HS-5 (cell line): ENCODE data around the gene RUNX3.
"Not testable (repeated sequence)": the region's sequence is repeated elsewhere in the genome, so short reads cannot be mapped to it uniquely, and the experiment has no call there.

Experiments used
- DNase-seq: peaks from one replicate; pipeline ENCODE4 v3.0.0-alpha.2; 2012; ENCODE audit warnings: low read depth

RUNX3 gene

DNA sequence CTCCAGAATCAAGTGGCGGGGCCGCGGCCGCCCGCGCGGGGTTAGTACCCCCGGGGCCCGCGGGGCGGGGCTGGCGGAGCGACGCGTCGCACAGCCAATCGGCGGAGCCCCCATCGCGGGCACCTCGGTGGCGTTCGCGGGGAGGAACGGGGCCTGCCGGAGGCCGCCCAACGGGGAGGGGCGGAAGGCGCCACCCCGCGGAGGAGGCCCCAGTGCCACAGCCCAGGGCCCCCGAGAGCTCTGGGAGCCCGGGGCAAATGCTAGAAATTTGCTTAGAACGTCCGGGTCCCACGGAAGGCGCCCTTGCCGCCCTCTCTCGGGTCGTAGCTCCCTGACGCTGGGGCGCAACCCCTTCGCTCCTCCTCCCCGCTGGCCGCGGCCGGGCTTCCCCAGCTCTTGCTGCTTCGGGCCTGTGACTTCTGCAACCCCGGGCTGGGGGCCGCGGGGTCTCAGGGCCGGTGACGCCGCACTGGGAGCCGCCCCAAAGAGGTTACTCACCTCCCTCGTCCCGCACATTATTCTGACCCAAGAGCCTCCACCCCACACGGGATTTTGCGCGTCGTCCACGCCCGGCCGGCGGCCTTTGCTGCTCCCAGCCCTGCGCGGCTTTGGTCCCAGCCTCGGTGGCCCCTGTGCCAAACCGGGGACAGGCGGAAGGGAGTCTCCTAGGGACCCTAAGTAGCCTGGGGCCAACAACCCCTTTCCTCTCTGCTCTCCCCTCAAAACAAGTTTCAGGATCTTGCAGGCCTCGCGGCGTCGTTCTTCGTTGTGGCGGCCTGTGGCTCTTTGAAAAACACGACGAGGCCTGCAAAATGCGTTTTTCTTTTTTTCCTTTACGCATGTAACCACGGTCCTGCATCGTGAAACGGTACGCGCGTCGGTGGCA lies at the start of gene RUNX3:
Gene RUNX3, minus strand, starts transcription at position 17 of the 886 bp plus-strand sequence. CDS start 408 bp downstream, outside the sequence.
- peak; percentile 22 for DNase-seq

DNA sequence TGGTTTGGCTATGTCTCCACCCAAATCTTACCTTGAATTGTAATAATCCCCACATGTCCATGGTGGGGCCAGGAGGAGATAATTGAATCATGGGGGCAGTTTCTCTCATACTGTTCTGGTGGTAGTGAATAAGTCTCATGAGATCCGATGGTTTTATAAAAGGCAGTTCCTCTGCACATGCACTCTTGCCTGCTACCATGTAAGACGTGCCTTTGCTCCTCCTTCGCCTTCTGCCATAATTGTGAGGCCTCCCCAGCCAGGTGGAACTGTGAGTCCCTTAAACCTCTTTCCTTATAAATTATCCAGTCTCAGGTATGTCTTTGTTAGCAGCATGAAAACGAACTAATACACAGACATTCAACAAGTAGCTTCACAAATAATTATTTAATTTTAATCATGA lies 49.2 kb upstream of the RUNX3 start:
- DNase-seq: not testable (repeated sequence)

DNA sequence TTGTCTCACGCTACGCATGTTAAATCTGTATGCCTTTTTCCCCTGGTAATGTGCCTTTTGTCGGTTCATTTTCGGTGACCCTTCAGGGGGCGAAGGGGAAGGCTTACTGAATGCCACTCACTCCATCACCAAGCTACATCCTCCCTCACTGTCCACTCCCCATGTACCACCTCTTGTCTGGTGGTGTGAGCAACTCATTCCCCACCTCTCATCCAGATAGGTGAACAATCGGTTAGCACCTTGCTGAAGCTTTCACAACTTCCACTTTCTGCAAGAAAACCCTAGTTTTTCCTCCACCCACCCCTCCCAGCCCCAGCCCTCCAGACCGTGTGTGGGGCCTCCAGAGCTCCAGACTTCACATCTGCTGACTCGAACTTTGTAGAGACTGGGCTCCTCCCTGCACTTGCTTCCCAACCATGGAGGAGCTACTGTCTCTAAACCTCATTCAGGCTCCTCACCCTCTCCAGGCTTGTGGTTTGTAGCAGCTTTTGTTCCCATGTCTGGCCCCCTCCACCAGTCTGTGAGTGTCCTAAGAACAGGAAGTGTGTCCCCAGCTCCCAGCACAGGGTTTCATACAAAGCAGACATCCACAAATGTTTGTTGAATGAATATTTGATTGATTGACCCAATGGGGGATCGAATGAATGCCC lies 48.4 kb upstream of the RUNX3 start:
- DNase-seq: no peak

DNA sequence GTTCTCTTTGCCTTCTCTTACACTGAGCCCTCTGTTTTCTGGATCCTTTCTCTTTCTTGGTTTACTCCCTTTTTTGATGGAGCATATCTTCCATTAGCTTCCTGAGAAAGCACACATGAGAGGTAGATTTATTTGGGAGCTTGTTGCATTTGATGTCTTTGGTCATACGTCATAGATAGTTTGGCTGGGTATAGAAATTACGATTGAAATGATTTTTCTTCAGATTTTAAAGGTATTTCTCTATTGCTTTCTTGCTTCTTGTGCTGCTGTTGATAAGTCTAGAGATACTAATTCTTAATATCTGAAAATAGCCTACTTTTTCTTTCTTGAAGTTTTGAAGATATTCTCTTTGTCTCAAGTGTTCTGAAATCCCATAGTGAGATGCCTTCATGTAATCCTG lies 45.3 kb upstream of the RUNX3 start:
- no peak for DNase-seq

DNA sequence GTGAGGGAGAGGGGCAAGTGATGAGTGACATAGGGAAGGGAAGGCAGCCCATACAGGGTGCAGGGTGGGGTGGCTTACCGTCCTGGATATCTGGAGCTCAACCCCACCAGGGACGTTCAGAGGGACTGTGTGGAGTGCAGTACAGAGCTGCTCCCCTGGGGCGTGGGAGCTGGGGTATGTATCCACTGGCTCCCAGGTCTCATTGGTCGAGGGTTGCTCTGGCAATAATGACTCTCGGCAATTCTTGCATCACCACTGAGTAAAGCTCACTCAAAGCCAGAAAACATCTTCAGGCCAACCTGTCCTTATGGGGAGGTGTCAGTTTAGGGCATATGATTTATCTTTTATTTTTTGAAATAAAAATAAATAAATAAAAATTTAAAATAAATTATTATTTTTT lies 43.2 kb upstream of the RUNX3 start:
- DNase-seq: no peak

DNA sequence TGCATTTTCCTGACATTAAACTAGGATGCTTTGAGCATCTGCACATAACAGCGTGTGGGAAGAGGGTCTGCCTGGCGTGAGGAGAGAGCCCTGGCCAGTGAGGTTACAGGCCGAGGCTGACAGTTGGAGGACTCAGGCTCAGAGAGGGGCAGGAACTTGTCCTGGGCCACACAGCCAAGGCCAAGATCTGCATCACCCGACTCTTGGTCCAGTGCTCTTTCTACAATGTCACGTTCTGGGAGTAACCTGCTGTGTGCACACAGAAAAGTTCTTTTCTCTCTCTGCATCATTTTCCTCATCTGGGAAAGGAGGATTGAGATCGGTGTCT lies 42.8 kb upstream of the RUNX3 start:
- DNase-seq: no peak

DNA sequence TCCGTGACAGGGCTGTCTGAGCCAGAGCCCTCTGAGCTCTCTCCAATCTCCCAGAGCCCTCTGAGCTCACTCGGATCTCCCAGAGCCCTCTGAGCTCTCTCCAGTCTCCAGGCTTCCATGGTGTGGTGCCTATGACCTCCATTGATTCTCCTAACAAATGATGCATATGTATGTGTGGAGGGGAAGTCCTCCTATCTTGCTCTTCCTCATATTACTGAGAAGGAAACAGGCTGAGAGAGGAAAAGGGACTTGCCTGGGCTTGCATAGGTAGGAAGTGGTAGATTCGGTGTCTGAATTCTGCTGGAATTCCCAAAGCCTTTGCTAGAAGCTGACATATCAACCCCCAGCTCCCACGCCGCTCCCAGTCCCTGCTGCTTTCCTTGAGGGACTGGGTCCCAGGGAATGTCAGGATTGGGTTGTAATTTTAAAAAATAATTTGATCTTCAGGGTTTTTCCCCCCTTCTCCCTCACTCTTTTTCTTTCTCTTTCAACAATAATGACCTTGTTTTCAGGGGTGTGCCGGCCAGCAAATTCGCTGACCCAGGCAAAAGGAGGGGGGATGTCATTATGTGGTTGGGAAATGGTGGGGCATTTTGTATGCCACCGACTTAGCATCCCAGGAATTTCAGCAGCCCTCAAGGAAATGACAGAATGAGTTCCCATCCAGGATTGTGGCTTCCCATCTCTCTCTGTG lies 42.3 kb upstream of the RUNX3 start:
- DNase-seq: no peak

DNA sequence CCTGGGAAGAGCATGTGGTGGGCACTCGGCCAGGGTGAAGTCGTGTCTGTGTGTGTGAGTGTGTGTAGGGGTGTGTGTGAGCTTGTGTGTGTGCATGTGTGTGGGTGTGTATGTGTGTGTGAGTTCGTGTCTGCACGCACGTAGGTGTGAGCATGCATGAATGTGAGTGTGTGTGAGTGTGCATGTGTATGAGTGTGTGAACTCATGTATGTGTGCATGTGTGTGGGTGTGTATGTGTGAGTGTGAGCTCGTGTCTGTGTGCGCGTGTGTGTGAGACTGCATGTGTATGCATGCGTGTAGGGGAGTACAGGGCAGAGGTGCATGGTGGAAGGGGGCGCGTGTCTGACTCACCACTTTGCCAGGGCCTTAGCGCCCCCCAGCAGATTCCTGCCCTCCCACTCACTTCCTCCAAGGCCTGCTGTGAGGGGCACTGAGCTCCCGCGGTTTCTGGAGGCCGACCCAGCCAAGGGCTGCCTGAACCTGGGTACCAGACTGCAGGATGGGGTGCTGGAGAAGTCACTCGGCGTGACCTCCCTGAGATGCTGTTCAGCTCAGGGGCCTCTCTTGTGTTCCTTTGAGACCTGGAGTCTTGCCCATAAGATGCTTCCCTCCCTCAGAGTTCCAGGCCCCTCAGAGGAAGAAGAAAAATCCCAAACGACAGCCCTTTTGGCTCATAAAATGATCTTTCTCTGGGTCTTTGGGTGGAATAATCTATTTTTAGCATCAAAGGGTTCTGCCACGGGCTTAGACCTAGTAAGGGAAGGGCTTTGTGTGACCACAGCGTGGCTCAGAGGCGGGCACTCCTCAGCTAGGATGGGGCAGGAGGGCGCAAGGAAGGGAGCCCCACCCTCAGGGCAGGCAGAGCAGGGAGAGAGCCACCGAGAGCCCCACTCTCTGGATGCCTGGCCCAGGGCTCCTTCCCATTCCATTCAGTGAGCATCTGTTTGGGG lies 41.1 kb upstream of the RUNX3 start:
- no peak for DNase-seq

DNA sequence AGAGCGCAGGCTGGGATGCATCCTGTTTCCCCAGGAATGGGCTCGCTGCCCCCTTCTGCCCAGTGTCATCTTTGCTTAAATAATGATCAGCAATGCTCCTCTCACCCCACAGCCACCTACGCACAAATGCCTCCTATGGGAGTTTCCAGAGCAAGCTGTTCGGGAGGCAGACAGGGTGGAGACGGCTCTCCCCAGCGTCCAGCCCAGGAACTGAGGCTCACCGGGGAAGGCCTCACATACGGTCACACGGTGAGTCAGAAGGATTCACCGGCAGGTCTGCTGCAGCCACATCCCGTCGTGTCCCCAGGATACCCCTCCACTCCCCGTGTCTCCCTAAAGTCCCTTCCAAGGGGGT lies 40.3 kb upstream of the RUNX3 start:
- DNase-seq: no peak

DNA sequence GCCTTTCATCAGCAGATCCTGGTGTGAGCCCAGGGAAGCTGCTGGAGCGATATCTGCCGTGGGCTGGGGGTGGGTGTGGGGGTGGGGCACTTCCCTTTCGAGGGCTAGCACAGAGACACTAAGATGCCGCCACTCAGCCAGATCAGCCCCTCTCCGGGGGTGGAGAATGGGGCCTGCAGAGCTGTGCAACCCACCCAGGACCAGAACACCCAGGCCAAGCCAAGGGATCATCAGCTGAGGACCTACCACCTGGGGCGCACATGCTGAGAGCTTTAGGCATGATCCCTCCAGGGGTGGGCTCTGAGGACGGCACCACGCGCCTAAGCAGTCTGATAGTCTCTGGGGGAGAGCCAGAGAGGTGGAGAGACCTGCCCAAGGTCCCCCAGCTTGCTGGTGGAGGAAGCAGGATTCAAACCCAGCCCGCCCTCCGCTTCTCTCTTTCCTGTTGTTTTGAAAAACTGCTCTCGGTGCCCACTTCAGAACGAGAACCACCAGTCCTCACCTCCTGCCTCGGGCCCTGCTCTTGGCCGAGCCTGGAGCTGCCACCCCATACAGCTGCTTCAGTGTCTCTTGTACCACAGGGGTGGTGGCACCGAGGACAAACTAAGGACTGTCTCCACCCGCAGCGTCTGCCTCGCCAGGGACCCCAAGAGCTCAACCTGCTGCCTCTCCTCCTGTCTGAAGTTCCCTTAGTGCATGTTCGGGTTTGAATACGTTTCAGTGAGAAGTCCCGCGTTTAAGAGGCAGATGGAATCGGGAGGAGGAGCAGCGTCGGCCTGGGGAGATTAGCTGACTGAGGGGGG lies 39.7 kb upstream of the RUNX3 start:
- no peak for DNase-seq

DNA sequence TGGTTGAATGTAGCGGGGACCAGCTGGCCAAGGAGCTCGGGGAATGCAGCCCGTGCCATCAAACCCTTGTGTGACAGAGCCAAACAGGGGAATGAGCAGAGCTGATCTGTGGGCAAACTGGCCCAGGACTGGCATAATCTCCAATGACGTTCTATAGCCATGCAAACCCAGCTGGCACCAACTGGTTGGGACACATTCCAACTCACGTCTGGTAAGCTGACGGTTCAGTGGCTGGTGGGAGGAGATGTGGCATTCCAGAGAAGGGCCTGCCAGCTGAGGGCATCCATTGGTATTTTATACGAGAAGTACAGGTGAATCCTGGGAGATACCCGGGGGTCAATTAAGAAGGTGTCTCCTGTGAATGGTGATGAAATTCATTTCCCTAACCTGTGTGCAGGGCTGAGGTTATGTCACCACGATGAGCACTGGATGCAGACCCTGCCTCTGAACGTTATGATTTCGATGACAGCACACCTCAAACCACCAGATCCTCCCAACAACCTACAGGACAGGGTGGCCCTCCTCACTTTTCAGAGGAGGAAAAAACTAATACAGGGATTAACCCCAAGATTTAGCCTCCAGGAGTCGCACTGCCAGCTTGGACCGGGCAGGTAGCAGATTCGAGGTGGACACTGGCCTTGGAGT lies 39.0 kb upstream of the RUNX3 start:
- no peak for DNase-seq

DNA sequence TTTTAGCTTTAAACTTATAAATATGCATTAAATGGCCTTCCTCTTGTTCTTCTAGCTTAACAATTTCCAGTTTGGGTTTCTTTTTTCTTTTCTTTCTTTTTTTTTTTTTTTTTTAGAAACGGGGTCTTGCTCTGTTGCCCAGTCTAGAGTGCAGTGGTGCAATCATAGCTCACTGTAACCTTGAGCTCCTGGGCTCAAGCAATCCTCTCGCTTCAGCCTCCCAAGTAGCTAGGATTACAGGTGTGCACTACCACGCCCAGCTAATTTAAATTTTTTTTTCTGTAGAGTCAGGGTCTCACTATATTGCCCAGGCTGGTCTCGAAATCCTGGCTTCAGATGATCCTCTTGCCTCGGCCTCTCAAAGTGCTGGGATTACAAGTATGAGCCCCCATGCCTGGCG lies 37.9 kb upstream of the RUNX3 start:
- DNase-seq: no peak

DNA sequence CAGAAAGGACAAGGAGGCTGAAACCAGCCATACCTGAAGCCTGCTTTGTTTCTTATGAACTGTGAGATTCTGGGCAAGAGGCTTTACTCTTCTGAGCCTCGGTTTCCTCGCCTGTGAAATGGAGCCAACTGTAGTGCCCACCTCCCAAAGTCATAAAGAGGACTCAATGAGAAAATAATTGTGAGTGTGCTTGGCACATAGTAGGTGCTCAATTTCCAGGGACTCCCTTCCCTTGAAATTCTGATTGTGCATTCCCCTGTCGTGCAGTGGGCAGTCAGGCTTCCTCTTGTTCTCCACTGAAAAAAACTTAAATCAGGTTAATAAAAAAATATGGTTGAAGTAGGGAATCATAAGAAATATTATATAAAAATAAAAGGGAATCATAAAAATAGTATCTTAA lies 37.5 kb upstream of the RUNX3 start:
- no peak for DNase-seq

DNA sequence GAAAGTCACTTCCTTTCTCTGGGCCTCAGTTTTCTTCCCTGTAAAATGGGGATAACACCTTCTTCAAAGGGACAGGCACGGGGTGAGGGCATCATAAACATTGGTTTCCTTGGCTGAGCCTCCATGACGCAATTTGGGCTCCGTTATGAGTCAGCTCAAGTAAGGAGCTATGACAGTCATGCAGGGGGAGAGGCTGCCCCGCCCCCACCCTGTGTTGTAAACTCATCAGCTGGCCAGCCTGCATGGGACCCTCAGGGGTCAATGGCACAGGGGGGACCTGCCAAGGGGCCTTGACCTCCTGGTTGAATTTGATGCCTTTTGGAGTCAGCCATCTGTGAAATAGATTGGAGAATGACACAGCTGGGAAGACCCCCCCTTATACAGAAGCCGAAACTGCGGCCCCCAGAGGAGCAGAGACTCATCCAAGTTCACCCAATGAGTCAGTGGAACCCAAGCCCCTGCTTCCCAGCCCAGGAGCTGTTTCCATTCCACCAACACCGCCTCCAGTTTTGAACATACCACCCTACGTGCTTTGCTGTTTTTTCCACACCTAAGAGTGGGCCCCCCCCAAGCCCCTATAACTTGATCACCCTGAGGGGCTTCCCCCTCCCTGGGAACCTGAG lies 36.8 kb upstream of the RUNX3 start:
- peak; percentile 51 for DNase-seq

DNA sequence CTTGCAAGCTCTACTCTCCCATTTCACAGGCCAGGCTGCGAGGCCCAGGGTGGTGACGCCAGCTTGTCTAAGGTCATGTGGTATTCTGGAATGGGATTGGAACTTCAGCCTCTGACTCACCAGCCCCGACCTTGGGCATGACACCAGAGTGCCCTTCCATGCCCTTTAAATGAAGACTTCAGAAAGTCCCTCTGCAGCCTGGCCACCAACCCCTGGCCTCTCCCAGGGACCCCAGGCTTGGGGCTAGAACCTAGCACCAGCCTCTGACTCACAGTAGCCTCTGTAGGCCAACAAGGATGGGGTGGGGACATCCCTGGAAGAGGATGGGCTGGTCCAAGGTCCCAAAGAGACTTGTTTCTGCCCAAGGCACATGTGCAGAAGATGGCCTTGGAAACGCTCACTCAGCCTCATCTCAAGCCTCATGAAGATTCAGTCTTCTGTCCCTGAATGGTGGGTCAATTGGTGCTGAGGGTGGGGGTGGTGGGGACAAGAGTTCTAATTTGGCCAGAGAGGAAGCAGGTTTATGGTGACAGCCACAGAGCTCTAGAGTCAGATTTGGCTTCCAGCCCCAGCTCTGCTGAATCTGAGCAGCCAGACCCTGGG lies 36.1 kb upstream of the RUNX3 start:
- DNase-seq: no peak

DNA sequence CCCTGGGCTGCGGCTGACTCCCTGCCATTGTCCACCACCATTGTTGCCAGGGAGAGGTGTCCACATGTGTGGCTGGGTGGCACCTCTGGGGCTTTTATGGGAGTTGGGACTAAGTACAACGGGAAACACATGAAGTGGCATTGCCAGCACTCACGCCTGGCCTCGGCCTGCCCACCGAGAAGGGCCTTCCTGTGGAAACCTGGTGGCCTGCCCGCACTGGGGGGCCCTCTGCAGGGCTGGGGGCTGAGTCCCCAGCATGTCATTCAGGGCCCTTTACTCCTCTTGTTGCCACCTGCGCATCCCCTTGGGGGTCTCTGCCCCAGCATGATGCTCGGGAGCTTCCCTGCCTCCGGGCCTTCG lies 35.5 kb upstream of the RUNX3 start:
- no peak for DNase-seq

DNA sequence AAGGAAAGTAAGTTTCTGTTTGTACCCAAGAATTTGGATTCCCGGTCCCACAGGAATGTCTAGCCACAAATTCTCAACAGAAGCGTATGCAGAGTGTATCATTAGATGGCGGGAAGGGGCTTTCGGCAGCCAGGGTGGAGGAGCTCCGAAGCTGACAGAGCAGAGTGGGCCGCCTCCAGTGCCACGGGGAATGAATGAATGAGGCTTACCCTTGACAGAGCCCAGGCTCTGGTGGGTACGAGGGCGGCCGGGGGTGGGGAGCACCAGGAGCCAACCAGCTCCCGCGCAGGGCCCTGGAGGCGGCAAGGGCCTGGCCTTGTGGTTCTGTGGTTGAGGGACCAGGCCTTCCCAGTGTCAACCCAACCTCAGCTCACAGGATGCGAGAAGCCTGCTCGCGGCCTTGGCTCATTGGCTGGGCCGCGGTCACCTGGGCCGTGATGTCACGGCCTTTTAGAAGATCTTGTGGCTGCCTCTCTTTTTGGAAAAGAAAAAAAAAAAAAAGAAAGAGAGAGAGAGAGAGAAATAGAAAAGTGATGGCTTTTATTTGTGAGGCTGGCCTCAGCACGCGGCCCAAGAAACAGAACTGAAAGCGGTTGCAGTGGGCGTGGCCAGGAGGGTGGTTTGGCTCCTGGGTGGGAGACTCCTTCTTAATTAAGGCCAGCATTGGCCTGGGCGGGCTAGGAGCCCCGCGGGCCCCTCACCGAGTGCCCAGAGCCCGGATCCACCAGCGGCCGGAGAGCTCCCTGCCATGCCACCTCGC lies 34.9 kb upstream of the RUNX3 start:
- DNase-seq: no peak

DNA sequence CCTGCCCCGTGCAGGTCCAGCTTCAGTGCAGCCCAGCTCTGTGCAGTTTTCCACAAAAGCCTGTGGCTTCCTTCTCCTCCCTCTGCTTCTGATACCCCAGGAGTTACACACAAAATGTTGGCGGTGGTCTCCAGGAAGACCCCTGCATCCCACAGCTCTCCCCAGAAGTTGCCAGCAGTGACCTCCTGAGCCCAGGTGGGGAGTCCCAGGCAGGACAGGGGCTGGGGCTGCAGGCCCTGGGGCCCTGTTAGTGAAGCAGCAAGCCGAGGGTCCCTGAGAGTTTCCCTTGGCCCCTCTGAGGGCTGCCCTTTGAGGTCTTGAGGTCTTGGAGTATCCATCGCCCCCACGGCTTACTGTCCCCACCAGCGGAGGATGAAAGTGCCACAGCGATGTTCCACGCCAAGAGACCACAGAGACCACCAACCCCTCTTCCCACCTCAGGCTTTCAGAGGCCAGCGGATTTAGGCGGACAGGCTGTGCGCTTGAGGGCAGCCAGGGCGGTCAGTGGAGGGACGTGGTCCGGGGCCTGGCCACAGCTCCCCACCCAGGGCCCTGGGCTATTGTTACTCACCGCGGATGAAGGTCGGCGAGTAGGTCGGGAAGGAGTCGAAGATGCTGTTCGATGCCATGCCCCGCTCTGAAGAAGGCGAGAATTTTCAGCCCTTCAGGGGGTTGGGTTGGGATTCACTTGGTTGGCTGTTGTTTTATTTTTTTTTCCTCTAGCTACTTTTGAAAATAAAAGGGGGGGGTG lies 34.0 kb upstream of the RUNX3 start:
- DNase-seq: no peak
